Mammary epithelial cell (primary cell): Measurements from ENCODE around the gene HOXD12.

Experiments
- EZH2 ChIP-seq: IDR thresholded peaks from 2 replicates; pipeline ENCODE4 v1.6.1; 2012; ENCODE audit warnings: low read length, inconsistent platforms, borderline replicate concordance
- TF ChIP-seq, protein P1 (sequence below), 2 donors: IDR thresholded peaks in 1 of 2; conservative IDR thresholded peaks in 1 of 2; 2 replicates each; pipeline ENCODE4 v1.5.1; 2011 to 2012; ENCODE audit warnings: inconsistent platforms in 2 of 2, low read length in 2 of 2, mild to moderate bottlenecking in 2 of 2, control low read depth in 1 of 2, low read depth in 1 of 2; ENCODE audit not compliant: insufficient read depth in 1 of 2; ENCODE audit errors: extremely low read depth in 1 of 2

GRCh38 chr2:176102309-176102866 is 2.8 kb downstream of the HOXD12 start:
- TF ChIP-seq, protein P1, sequence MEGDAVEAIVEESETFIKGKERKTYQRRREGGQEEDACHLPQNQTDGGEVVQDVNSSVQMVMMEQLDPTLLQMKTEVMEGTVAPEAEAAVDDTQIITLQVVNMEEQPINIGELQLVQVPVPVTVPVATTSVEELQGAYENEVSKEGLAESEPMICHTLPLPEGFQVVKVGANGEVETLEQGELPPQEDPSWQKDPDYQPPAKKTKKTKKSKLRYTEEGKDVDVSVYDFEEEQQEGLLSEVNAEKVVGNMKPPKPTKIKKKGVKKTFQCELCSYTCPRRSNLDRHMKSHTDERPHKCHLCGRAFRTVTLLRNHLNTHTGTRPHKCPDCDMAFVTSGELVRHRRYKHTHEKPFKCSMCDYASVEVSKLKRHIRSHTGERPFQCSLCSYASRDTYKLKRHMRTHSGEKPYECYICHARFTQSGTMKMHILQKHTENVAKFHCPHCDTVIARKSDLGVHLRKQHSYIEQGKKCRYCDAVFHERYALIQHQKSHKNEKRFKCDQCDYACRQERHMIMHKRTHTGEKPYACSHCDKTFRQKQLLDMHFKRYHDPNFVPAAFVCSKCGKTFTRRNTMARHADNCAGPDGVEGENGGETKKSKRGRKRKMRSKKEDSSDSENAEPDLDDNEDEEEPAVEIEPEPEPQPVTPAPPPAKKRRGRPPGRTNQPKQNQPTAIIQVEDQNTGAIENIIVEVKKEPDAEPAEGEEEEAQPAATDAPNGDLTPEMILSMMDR (conservative IDR thresholded peaks at IDR 0.05 in 1 of 2, IDR thresholded peaks at IDR 0.05 in 1 of 2; ENCODE audit: extremely low read depth in 1 of 2, insufficient read depth in 1 of 2, low read depth in 1 of 2, low read length in 2 of 2), result no peak
- no peak for TF ChIP-seq EZH2
